IPS-18c (cell line): ENCODE data around the gene SCN10A.

ENCODE experiments used
- H3K4me3 ChIP-seq: 2 replicates; pipeline ENCODE4 v1.7.0; 2013; ENCODE audit warnings: low read depth, mild to moderate bottlenecking, low read length, moderate library complexity; ENCODE audit not compliant: insufficient read depth
- H3K9me3 ChIP-seq: one replicate; pipeline ENCODE4 v1.6.1; 2013; ENCODE audit warnings: mild to moderate bottlenecking, low read length, moderate library complexity; ENCODE audit not compliant: control insufficient read depth, insufficient read depth

SCN10A gene

DNA sequence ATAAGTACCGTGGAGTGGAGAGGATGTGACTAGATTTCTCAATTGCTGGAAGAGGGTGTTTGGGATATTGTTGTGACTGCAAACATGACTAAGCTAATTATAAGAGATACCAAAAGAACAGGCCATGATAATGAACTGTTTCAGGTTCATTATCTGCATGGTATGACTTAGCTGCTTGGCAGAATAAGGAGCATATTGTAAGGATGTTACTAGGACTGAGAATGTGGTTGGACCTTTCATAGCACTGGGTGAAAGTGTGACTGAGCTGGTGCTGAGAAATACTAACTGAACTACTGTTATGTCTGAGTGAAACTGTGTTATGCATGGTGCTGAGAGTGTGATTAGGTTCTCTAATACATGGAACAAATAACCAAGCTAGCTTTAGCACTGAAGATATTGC, 11.0 kb downstream of the SCN10A start:
- no peaks in the 10 kb centered on the region for H3K9me3 ChIP-seq
- no peak overlapping the region for H3K4me3 ChIP-seq

GRCh38 chr3:38800511-38800910, 15.5 kb downstream of the SCN10A start:
- no peak overlapping the region for H3K4me3 ChIP-seq

GRCh38 chr3:38793721-38794120, 22.3 kb downstream of the SCN10A start:
- no peaks in the 10 kb centered on the region for H3K9me3 ChIP-seq
- no peak overlapping the region for H3K4me3 ChIP-seq

More at GRCh38 chr3:38800511-38800910, 15.5 kb downstream of the SCN10A start:
- H3K9me3 ChIP-seq, result no peaks in the 10 kb centered on the region

- no peak overlapping the region for H3K4me3 ChIP-seq
- no peaks in the 10 kb centered on the region for H3K9me3 ChIP-seq
Observed at GRCh38 chr3:38792983-38793382, 23.0 kb downstream of the SCN10A start.

DNA sequence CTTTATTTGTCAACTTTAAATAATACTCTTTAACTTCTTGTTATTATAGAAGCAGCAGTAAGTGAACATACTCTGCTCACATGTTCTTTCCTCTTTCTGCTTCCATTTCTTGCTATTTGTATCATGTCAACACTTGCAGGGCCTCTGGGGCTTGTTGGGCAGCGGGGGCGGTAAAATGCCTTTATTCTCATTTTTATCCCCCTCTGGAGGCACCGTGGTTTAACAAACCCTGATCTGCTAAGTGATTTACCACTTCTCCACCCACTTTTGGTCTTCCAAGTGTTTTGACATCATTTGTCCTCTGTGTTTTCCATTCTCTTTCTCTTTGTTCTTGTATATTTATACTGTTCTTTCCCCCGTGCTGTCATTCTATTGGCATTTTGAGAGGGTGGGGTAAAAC, 33.9 kb downstream of the SCN10A start:
- no peaks in the 10 kb centered on the region for H3K9me3 ChIP-seq
- no peak overlapping the region for H3K4me3 ChIP-seq

DNA sequence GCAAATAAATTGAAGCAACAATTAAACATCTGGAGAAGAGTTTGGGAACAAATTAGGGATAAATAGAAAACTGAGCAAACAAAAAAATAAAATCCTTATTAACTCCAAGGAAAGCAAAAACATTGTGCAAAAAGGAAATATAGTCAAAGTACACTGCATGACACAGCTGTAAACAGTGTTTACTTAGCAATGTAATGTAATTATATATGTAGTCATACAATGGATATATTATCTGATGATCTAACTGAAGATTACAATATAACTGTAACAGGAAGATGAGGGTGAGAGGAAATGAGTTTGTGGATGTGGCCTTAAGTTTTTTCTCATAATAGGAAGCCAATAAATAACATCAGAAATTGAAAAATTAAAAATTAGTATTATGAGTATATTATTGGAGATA, 42.5 kb downstream of the SCN10A start:
- Histone ChIP-seq H3K9me3 (no peaks in the 10 kb centered on the region), H3K4me3 (no peak overlapping the region)

DNA sequence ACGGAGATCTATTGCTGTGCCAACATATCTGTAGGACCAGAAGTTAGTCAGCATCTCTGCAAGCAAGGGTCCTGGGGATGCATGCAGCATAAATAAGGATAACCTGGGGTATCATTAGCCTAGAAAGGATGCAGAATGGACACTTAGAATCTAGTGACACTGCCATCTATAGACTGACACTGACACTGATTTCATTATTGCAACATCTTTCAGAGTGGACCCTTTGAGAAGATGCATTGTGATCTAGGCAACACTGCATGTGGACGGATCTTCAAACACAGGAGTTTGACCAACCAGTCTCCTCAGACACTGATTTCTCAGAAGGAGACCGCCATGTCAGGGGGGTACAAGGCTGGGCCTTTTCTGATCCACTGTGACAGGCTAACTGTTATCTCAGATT, 52.4 kb downstream of the SCN10A start:
- Histone ChIP-seq H3K4me3 (no peak overlapping the region), H3K9me3 (no peaks in the 10 kb centered on the region)

GRCh38 chr3:38758557-38758956, 57.5 kb downstream of the SCN10A start:
- no peaks in the 10 kb centered on the region for H3K9me3 ChIP-seq

DNA sequence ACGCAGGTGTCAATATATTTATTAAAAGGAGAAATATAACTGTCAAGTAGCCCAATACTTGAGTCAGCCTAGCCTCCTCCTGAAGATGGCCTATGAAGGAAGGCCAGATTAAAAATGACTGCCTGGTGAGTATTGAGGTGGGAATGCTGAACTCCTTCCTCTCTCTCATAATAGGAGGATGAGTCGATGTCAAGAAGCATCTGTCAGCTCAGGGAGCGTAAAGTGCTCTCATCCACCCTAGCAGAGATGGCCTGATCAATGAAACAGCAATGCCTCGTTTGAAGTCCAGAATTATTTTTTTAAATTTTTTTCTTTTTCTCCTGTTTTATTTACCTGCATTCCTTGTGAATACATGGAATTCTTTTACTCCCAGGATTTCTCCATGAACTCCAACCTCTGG, 58.3 kb downstream of the SCN10A start:
- Histone ChIP-seq H3K4me3 (no peak overlapping the region), H3K9me3 (no peaks in the 10 kb centered on the region)

More at GRCh38 chr3:38758557-38758956, 57.5 kb downstream of the SCN10A start:
- no peak overlapping the region for H3K4me3 ChIP-seq

GRCh38 chr3:38756892-38757291, 59.1 kb downstream of the SCN10A start:
- H3K9me3 ChIP-seq, result no peaks in the 10 kb centered on the region
- no peak overlapping the region for H3K4me3 ChIP-seq

DNA sequence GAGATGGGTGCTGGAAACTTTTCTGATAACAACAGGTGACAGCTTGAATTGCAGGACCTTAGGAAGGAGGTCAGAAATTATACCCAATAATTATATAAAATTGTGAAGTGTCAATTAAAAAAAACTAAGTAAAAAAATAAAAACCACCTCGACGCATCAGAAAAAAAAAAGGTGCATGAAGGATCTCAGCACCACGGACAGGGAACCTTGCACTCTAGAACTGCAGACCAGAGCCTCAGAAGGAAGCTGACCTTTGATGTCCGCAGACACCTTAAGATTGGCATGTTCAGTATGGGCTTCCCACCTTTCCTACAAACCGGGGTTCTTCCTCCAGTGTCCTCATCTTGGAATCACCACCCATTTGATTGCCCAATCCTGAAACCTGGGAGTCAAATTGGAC, 60.9 kb downstream of the SCN10A start:
- Histone ChIP-seq H3K9me3 (no peaks in the 10 kb centered on the region), H3K4me3 (no peak overlapping the region)

DNA sequence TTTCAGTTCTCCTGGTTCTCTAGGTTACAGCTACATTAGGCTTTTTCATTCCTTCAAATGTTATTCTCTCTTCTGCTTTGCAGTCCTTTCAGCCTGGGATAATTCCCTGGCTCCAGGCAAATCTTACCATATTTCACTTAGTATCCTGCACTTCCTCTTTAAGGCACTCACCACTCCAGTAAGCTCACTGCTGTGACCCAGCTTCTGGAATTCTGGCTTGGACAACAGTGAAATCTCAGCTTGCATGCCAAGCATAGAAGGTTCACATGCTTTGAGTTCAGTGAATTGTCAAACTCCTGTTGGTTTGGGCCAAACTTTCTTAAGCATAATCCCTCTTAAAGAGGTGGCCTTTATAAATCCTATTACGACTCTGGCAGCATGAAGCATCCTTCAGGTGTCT, 69.4 kb downstream of the SCN10A start:
- H3K4me3 ChIP-seq, result no peak overlapping the region
- no peaks in the 10 kb centered on the region for H3K9me3 ChIP-seq

GRCh38 chr3:38743043-38743442, 73.0 kb downstream of the SCN10A start:
- H3K9me3 ChIP-seq, result no peaks in the 10 kb centered on the region
- no peak overlapping the region for H3K4me3 ChIP-seq

DNA sequence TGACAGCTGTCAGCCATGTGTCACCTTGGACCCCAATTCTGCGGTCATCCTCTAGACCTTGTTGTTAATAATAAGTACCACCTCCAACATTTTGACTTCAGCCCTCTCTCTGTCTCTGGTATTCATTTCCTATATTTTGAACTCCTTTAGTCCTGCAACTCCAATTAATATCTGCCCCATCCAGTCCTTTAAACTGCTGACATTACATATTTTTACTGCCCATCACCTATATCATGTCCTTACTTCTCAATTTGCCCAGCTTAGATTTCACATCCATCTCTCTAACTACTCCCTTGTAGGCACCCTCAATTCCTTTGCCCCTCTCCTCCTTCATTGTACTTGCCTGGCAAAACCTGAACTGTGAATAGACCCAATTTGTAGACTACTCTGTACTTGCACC, 73.5 kb downstream of the SCN10A start:
- no peaks in the 10 kb centered on the region for H3K9me3 ChIP-seq
- H3K4me3 ChIP-seq, result no peak overlapping the region

- Histone ChIP-seq H3K9me3 (no peaks in the 10 kb centered on the region), H3K4me3 (no peak overlapping the region)
Observed at GRCh38 chr3:38740537-38740936, 75.5 kb downstream of the SCN10A start.

- no peaks in the 10 kb centered on the region for H3K9me3 ChIP-seq
- H3K4me3 ChIP-seq, result no peak overlapping the region
Observed at GRCh38 chr3:38739931-38740330, 76.1 kb downstream of the SCN10A start.

GRCh38 chr3:38739396-38739689, 76.7 kb downstream of the SCN10A start:
- no peaks in the 10 kb centered on the region for H3K9me3 ChIP-seq
- no peak overlapping the region for H3K4me3 ChIP-seq

DNA sequence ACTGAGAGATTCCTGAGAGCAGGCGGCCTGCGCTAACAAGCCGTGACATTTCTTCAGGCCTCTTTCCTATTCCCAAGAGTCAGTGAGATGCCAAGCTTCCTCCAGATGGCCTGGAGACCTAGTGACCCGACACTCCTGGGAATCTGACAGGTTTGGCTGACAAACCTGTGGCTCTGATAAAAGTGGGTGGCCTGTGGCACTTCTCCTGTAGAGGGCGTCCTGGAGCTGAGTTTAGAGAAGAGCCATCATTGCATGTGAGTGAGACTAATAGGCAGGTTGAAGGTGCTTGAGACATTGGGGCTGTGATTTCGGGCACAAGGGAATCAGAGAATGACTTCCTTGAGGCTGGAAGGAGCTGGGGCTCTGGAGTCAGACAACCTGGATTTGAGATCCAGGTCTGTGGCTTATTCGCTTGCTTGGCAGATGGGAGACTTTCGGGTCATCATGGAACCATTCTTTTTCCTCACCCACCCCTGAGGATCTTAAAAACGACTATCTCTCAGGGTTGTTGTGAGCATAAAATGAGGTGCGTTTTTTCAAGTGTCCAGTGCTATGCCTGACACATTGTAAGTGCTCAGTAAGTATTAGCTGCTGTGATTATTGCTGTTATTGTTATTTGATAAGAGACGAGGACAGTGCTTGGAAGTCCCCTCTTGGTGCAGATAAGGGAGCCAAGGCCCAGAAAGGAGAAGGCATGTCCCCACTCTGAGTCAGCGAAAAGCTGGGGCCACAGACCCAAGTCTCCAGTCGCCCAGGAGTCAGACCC, 77.2 kb downstream of the SCN10A start:
- Histone ChIP-seq H3K4me3 (no peak overlapping the region), H3K9me3 (no peaks in the 10 kb centered on the region)

GRCh38 chr3:38731522-38731921, 84.5 kb downstream of the SCN10A start:
- Histone ChIP-seq H3K9me3 (no peaks in the 10 kb centered on the region), H3K4me3 (no peak overlapping the region)
